GM19099 (cell line): ENCODE results near the gene UBXN11.

Source experiments
- POLR2A ChIP-seq: IDR thresholded peaks from 3 replicates; pipeline ENCODE4 v1.6.1; 2011; ENCODE audit warnings: low read depth; ENCODE audit not compliant: insufficient read length; ENCODE audit errors: extremely low read depth

Gene UBXN11

GRCh38 chr1:26321315-26322041, 15.0 kb upstream of the UBXN11 start:
- peak; percentile 49 for TF ChIP-seq POLR2A

GRCh38 chr1:26320896-26321295, 14.5 kb upstream of the UBXN11 start:
- TF ChIP-seq POLR2A: no peak

- peak; percentile 25 for TF ChIP-seq POLR2A
Observed at GRCh38 chr1:26318338-26319064, 12.1 kb upstream of the UBXN11 start.

GRCh38 chr1:26317612-26318337, 11.3 kb upstream of the UBXN11 start, which contains the start of gene CD52:
Gene CD52 (plus strand): TSS chr1:26317958. CDS start chr1:26318018, 60 bp downstream.
- peak; percentile 91 for TF ChIP-seq POLR2A

DNA sequence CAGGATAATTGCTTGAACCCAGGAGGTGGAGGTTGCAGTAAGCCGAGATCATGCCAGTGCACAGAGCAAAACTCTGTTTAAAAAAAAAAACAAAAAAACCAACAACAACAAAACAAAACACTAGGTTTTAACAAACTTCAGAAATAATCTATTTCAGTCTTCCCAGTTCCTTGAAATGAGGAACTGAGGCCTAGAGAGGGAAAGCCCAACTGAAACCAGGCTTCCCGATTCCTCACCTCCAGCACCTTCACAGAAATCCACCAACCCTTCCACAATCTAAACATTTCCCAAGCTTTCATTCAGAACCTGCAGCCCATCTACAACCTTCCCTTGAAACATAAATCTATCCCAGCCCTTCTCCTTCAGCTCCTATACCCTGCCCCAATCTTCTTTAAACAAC, 10.7 kb upstream of the UBXN11 start:
- TF ChIP-seq POLR2A: no peak

DNA sequence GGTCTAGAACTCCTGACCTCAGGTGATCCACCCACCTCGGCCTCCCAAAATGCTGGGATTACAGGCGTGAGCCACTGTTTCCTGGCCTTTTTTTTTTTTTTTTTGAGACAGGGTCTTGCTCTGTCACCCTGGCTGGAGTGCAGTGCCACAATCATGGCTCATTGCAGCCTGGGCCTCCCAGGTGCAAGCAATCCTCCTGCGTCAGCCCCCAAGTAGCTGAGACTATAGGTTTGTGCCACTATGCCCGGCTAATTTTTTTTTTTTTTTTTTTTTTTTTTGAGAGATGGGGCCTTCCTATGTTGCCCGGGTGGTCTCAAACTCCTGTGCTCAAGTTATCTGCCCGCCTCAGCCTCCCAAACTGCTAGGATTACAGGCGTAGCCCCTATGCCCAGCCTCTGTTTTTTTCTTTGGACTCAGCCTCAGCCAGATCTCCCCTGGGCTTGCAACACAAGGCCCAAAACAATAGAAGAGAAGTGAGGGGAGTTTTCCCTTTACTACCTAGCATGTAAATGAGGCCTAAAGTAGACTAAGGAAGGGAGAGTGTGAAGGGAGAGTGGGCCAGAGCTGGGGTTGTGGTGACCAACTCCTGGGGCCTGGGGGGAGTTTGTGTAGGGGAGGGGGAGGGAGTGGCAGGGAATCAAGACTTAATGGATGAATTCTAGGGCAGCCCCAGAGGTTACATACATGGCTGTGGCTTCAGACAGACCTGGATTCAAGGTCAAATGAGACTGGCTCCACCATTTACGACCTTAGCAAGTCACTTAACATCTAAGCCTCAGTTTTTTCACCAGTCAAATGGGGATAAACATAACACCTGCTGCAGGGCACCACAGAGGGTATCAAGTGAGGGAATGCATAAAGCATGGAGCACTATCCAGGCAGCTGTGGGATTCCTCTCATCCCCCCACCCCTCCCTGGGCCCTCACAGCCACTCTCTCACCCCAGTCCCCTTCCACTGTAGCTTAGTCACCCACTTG, 9.7 kb upstream of the UBXN11 start:
- no peak for TF ChIP-seq POLR2A

DNA sequence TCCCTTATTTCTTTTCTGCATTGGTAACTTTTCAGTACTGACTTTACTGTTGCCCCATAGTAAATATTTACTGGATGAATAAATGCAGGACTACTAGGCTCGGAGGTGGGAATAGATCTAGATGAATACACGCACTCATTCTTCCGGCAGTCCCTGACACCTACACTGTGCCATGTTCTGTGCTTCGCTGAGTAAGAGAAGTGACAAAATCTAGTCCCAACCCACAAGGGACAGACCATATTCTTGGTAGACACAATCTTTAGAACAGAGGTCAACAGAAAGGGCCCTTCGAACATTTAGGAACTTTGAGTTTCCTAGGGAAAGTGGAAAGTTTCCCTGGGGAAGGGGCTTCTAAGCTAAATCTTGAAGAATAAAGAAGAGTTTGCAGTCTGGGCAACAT, 8.1 kb upstream of the UBXN11 start:
- no peak for TF ChIP-seq POLR2A

GRCh38 chr1:26307363-26307781, 936 bp upstream of the UBXN11 start:
- no peak for TF ChIP-seq POLR2A

GRCh38 chr1:26305667-26306289, 658 bp downstream of the UBXN11 start:
- no peak for TF ChIP-seq POLR2A

- no peak for TF ChIP-seq POLR2A
Observed at GRCh38 chr1:26302733-26303405, 3.6 kb downstream of the UBXN11 start.

DNA sequence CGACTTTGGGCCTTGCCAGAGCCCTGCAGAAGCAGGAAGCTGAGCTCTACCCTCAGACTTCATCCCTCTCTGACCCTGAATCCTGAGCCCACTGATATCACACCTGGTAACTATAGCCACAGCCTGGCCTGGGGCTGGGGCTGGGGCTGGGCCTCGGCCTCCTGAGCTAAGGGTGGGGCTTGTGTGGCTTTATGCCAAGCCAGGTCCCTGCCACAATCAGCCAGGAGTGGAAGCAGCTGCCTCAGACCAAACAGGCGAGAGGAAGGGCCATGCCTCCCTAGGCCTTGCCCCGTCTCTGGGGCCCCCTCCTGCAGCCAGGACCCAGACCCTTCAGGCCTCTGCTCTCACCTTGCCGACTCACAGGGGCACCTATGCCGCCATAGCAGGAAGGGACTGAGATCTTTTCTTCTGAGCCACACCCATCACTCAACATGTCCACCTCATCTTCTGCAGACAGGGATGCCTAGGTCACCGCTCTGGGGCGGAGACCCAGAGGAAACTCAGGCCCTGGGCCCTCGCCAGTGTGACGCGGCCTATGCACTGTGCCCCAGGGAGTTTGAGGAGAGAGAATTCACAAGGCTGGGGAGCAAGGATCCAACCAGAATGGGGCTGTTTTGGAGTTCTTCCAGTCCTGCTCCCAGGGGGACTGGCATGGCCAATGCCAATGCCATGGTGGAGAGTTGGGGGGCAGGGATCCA, 5.7 kb downstream of the UBXN11 start:
- no peak for TF ChIP-seq POLR2A

GRCh38 chr1:26297791-26298124, 8.7 kb downstream of the UBXN11 start:
- TF ChIP-seq POLR2A: no peak
